ENCODE data around the gene NLGN1. TPM values are rescaled to one million over a fixed set of nuclear protein-coding genes. Genes with fewer than 3 reads are reported as not detected.

NLGN1 gene
- total RNA-seq, 1 experiment from 2014 or later = 0.85 TPM

DNA sequence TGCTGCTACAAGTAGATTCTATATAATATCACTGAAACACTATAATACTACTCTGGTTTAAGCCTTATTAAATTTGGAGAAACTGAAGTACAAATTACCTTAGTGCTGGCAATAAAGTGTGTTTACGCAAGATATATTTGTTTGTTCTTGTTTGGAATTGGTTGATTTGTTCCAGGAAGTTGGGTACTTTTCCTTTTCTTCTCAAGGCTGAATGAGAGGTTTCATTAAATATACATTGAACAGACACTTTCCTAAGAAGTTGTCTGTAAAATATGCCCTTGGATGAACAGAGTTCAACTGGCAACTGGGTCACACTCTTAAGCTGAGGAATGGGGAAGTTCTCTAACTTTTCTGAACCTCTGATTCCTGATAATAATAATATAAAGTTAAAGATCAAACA lies 919.5 kb downstream of the NLGN1 start:
- DNase-seq (ENCODE audit: low read depth, low spot score) = no peak
- Histone ChIP-seq H3K4me1 (ENCODE audit: control insufficient read depth, insufficient read depth, low read length) (no peaks in the 10 kb centered on the region), H3K4me3 (ENCODE audit: low read depth in 2 of 2, low read length in 2 of 2) (no peak overlapping the region), H3K27ac (ENCODE audit: low read length) (no peak overlapping the region), H3K9me3 (ENCODE audit: control insufficient read depth, insufficient read depth, low read depth, low read length) (no peaks in the 10 kb centered on the region), H3K27me3 (ENCODE audit: control insufficient read depth, insufficient read depth, low read length) (no peaks in the 10 kb centered on the region), H3K36me3 (ENCODE audit: control insufficient read depth, insufficient read depth, low read length) (no peaks in the 10 kb centered on the region)
- in situ Hi-C loops (cut with HindIII; ENCODE audit: low pct_unique_long_range_greater_than_20kb, low sequenced_read_pairs) (no loop called here), intact Hi-C loops (cut with micrococcal nuclease; ENCODE audit: unreplicated experiment) (no loop called here)
- ChIA-PET POLR2A (no interaction called here), CTCF (no interaction called here)
- no TSS peak for BruUV-seq (replicated peaks)
- no peak for ATAC-seq
- TF ChIP-seq SIN3A (IDR thresholded peaks at IDR 0.05; ENCODE audit: borderline replicate concordance, insufficient read depth, low read depth, low read length) = no peak
- TF ChIP-seq TCF7L2 (IDR thresholded peaks at IDR 0.05; ENCODE audit: low read depth, low read length) = no peak
- no peak for TF ChIP-seq POLR2AphosphoS5 (IDR thresholded peaks at IDR 0.05; ENCODE audit: low read depth, low read length)
- TF ChIP-seq, protein P1, sequence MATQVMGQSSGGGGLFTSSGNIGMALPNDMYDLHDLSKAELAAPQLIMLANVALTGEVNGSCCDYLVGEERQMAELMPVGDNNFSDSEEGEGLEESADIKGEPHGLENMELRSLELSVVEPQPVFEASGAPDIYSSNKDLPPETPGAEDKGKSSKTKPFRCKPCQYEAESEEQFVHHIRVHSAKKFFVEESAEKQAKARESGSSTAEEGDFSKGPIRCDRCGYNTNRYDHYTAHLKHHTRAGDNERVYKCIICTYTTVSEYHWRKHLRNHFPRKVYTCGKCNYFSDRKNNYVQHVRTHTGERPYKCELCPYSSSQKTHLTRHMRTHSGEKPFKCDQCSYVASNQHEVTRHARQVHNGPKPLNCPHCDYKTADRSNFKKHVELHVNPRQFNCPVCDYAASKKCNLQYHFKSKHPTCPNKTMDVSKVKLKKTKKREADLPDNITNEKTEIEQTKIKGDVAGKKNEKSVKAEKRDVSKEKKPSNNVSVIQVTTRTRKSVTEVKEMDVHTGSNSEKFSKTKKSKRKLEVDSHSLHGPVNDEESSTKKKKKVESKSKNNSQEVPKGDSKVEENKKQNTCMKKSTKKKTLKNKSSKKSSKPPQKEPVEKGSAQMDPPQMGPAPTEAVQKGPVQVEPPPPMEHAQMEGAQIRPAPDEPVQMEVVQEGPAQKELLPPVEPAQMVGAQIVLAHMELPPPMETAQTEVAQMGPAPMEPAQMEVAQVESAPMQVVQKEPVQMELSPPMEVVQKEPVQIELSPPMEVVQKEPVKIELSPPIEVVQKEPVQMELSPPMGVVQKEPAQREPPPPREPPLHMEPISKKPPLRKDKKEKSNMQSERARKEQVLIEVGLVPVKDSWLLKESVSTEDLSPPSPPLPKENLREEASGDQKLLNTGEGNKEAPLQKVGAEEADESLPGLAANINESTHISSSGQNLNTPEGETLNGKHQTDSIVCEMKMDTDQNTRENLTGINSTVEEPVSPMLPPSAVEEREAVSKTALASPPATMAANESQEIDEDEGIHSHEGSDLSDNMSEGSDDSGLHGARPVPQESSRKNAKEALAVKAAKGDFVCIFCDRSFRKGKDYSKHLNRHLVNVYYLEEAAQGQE (IDR thresholded peaks at IDR 0.05; ENCODE audit: insufficient read depth in 1 of 2, low read depth in 2 of 2, low read length in 1 of 2) = no peak
- TF ChIP-seq, protein P2, sequence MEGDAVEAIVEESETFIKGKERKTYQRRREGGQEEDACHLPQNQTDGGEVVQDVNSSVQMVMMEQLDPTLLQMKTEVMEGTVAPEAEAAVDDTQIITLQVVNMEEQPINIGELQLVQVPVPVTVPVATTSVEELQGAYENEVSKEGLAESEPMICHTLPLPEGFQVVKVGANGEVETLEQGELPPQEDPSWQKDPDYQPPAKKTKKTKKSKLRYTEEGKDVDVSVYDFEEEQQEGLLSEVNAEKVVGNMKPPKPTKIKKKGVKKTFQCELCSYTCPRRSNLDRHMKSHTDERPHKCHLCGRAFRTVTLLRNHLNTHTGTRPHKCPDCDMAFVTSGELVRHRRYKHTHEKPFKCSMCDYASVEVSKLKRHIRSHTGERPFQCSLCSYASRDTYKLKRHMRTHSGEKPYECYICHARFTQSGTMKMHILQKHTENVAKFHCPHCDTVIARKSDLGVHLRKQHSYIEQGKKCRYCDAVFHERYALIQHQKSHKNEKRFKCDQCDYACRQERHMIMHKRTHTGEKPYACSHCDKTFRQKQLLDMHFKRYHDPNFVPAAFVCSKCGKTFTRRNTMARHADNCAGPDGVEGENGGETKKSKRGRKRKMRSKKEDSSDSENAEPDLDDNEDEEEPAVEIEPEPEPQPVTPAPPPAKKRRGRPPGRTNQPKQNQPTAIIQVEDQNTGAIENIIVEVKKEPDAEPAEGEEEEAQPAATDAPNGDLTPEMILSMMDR (IDR thresholded peaks at IDR 0.05) = no peak

DNA sequence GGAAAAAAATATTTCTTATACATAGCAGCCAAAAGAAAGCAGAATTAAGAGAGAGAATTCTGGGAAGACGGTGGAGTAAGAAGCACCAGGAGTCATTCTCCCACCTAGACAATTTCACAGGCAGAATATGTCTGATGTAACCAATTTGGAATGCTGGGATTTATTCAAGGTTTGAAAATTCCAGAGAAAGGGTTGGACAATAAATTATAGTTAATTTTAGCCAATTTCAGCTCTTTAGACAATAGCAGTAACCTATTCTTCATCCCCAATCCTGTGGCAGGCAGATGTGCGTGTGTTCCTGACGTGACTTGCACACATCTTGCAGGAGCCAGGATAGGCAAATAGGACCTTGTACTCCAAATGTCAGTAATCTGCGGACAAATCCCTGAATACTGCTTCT lies 920.6 kb downstream of the NLGN1 start:
- H3K27me3 ChIP-seq (ENCODE audit: control insufficient read depth, insufficient read depth, low read length) = no peaks in the 10 kb centered on the region
- intact Hi-C loops (cut with micrococcal nuclease; ENCODE audit: unreplicated experiment) = no loop called here
- no peaks in the 10 kb centered on the region for H3K9me3 ChIP-seq (ENCODE audit: control insufficient read depth, insufficient read depth, low read depth, low read length)
- TF ChIP-seq, protein P1 (IDR thresholded peaks at IDR 0.05; ENCODE audit: insufficient read depth in 1 of 2, low read depth in 2 of 2, low read length in 1 of 2) = no peak
- TF ChIP-seq TCF7L2 (IDR thresholded peaks at IDR 0.05; ENCODE audit: low read depth, low read length) = no peak
- TF ChIP-seq, protein P2 (IDR thresholded peaks at IDR 0.05) = no peak
- no peak for TF ChIP-seq POLR2AphosphoS5 (IDR thresholded peaks at IDR 0.05; ENCODE audit: low read depth, low read length)
- no peak for TF ChIP-seq SIN3A (IDR thresholded peaks at IDR 0.05; ENCODE audit: borderline replicate concordance, insufficient read depth, low read depth, low read length)
- BruUV-seq (replicated peaks) = no TSS peak
- H3K27ac ChIP-seq (ENCODE audit: low read length) = no peak overlapping the region
- no peaks in the 10 kb centered on the region for H3K36me3 ChIP-seq (ENCODE audit: control insufficient read depth, insufficient read depth, low read length)
- H3K4me1 ChIP-seq (ENCODE audit: control insufficient read depth, insufficient read depth, low read length) = no peaks in the 10 kb centered on the region
- in situ Hi-C loops (cut with HindIII; ENCODE audit: low pct_unique_long_range_greater_than_20kb, low sequenced_read_pairs) = no loop called here
- POLR2A ChIA-PET = no interaction called here
- CTCF ChIA-PET = no interaction called here
- ATAC-seq = no peak
- no peak overlapping the region for H3K4me3 ChIP-seq (ENCODE audit: low read depth in 2 of 2, low read length in 2 of 2)
- no peak for DNase-seq (ENCODE audit: low read depth, low spot score)

All from Panc1 (cell line).